HG03457 (cell line): ENCODE data around the gene EIF5AL1.
"Not testable (repeated sequence)": the region's sequence is repeated elsewhere in the genome, so short reads cannot be mapped to it uniquely, and the experiment has no call there.

Experiments used
- ATAC-seq: cut with Tn5 transposase; IDR thresholded peaks from one replicate; pipeline ENCODE4 v1.9.1; 2021; ENCODE audit warnings: moderate number of reproducible peaks; ENCODE audit not compliant: unreplicated experiment

The EIF5AL1 gene

GRCh38 chr10:79555354-79556309 lies 43.3 kb downstream of the EIF5AL1 start:
- no peak for ATAC-seq

- not testable (repeated sequence) for ATAC-seq
These were observed 44.6 kb downstream of the EIF5AL1 start for GRCh38 chr10:79556961-79557360.

- ATAC-seq, result no peak
These were observed 47.4 kb downstream of the EIF5AL1 start for GRCh38 chr10:79559726-79560125.

- no peak for ATAC-seq
These were observed 47.9 kb downstream of the EIF5AL1 start, which contains the start of gene SFTPA2 for GRCh38 chr10:79560160-79560709. Gene SFTPA2, minus strand, starts transcription at chr10:79560407. Its CDS starts 924 bp downstream, at chr10:79559483.

- ATAC-seq, result no peak
These were observed 48.9 kb downstream of the EIF5AL1 start for GRCh38 chr10:79561257-79561656.

- no peak for ATAC-seq
These were observed 49.9 kb downstream of the EIF5AL1 start for GRCh38 chr10:79562135-79562756.

GRCh38 chr10:79563426-79563825 lies 51.1 kb downstream of the EIF5AL1 start:
- no peak for ATAC-seq
